ENCODE results near the gene C1QA. TPM values are rescaled to one million over a fixed set of nuclear protein-coding genes. Genes with fewer than 3 reads are reported as not detected.

Gene C1QA
- total and polyA plus RNA-seq, 2 experiments from 2014 or later: 5.9 to 7.8 TPM

DNA sequence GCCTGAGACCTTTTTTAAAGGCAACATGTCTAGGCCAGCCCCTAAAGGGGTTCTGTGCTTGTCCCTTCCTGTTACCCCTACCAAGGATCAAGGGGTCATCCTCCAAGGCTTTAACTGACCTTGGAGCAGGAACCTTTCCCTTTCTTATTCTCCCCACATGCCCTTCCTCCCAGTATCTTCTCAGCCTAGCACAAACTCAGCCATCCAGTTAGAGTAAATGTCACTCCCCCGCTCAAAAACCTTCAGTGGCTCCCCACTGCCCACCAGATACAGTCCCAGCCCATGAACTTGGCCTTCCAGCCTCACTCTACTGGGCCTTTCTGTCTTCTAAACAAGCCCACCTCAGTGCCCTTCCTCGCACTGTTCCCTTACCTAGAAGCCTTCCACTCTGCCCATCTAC lies 25.5 kb downstream of the C1QA start:
- Histone ChIP-seq H3K27ac (no peak overlapping the region), H2AFZ (no peak overlapping the region), H3K36me3 (replicated peaks; ENCODE audit: insufficient read depth, low read depth) (no peaks in the 10 kb centered on the region), H3K9me3 (ENCODE audit: low read depth) (no peaks in the 10 kb centered on the region), H3K79me2 (no peaks in the 10 kb centered on the region), H3K27me3 (peaks cover 5% of the 10 kb centered on the region), H3K4me1 (ENCODE audit: insufficient read depth) (no peaks in the 10 kb centered on the region), H4K20me1 (ENCODE audit: insufficient read depth, poor library complexity, severe bottlenecking) (no peaks in the 10 kb centered on the region), H3K9me2 (replicated peaks; ENCODE audit: insufficient read depth) (no peaks in the 10 kb centered on the region), H3K4me3 (no peak overlapping the region), H3K4me2 (no peak overlapping the region)
- no peak for DNase-seq (ENCODE audit: low spot score)
- WGBS (ENCODE audit: low lambda C conversion rate, missing lambda C conversion rate): 100% methylated on average over 2 of the region's 2 CpGs
- TF ChIP-seq, protein P1, sequence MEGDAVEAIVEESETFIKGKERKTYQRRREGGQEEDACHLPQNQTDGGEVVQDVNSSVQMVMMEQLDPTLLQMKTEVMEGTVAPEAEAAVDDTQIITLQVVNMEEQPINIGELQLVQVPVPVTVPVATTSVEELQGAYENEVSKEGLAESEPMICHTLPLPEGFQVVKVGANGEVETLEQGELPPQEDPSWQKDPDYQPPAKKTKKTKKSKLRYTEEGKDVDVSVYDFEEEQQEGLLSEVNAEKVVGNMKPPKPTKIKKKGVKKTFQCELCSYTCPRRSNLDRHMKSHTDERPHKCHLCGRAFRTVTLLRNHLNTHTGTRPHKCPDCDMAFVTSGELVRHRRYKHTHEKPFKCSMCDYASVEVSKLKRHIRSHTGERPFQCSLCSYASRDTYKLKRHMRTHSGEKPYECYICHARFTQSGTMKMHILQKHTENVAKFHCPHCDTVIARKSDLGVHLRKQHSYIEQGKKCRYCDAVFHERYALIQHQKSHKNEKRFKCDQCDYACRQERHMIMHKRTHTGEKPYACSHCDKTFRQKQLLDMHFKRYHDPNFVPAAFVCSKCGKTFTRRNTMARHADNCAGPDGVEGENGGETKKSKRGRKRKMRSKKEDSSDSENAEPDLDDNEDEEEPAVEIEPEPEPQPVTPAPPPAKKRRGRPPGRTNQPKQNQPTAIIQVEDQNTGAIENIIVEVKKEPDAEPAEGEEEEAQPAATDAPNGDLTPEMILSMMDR (IDR thresholded peaks at IDR 0.05; ENCODE audit: poor library complexity): no peak
- TF ChIP-seq EZH2phosphoT487 (IDR thresholded peaks at IDR 0.05; ENCODE audit: low read depth, severe bottlenecking, unreplicated experiment) (no peak), EZH2 (IDR thresholded peaks at IDR 0.05; ENCODE audit: borderline replicate concordance) (no peak)

DNA sequence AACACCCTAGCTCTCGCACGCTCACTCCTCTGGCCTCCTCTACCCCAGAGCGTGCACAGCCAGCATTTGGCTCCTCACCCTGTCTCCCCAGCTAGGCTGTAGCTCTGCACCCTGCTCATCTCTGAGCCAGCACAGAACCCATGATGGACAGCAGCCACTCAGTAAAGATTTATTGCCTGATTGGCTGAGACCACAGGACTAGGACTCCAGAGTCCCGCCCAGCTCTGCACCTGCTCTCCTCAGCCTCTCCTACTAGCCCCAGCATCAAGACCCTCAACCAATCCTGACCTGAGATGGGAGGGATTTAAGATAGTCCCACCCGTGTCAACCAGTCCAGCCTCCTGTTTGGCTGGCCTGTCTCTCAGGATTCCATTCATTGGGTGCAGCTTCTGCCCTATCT lies 25.9 kb downstream of the C1QA start:
- H4K20me1 ChIP-seq (ENCODE audit: insufficient read depth, poor library complexity, severe bottlenecking): no peaks in the 10 kb centered on the region
- H3K79me2 ChIP-seq: no peaks in the 10 kb centered on the region
- no peak overlapping the region for H3K4me3 ChIP-seq
- no peaks in the 10 kb centered on the region for H3K9me3 ChIP-seq (ENCODE audit: low read depth)
- H3K9me2 ChIP-seq (replicated peaks; ENCODE audit: insufficient read depth): no peaks in the 10 kb centered on the region
- WGBS (ENCODE audit: low lambda C conversion rate, missing lambda C conversion rate): 84% methylated on average over 5 of the region's 5 CpGs
- H3K36me3 ChIP-seq (replicated peaks; ENCODE audit: insufficient read depth, low read depth): no peaks in the 10 kb centered on the region
- H3K4me1 ChIP-seq (ENCODE audit: insufficient read depth): no peaks in the 10 kb centered on the region
- H3K27ac ChIP-seq: no peak overlapping the region
- no peak overlapping the region for H3K4me2 ChIP-seq
- TF ChIP-seq, protein P1 (IDR thresholded peaks at IDR 0.05; ENCODE audit: poor library complexity): no peak
- TF ChIP-seq EZH2phosphoT487 (IDR thresholded peaks at IDR 0.05; ENCODE audit: low read depth, severe bottlenecking, unreplicated experiment) (no peak), EZH2 (IDR thresholded peaks at IDR 0.05; ENCODE audit: borderline replicate concordance) (no peak)
- no peak overlapping the region for H2AFZ ChIP-seq
- peaks cover under 1% of the 10 kb centered on the region for H3K27me3 ChIP-seq
- no peak for DNase-seq (ENCODE audit: low spot score)

DNA sequence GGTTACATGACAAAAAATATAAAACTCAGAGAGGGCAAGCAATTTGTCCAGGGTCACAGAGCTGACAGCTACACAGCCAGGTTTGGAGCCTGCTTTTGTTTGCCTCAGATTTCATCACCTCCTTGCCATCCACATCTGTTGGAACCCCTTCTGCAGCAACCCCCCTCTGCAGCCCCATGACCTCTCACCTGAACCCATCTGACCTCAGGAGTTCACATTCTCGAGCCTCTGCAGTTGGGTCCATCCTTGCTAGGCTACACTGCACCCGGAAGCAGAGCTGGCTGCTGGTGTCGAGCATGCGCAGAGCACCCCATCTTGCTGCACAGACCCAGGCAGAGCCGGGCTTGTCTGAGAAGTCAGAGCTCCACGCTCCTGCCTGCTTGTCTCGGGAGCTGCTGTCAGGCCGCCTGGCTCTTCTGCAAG lies 26.6 kb downstream of the C1QA start:
- no peak overlapping the region for H3K4me2 ChIP-seq
- H3K36me3 ChIP-seq (replicated peaks; ENCODE audit: insufficient read depth, low read depth): no peaks in the 10 kb centered on the region
- no peaks in the 10 kb centered on the region for H3K9me2 ChIP-seq (replicated peaks; ENCODE audit: insufficient read depth)
- H4K20me1 ChIP-seq (ENCODE audit: insufficient read depth, poor library complexity, severe bottlenecking): no peaks in the 10 kb centered on the region
- no peaks in the 10 kb centered on the region for H3K79me2 ChIP-seq
- DNase-seq (ENCODE audit: low spot score): no peak
- H3K27me3 ChIP-seq: no peaks in the 10 kb centered on the region
- no peak overlapping the region for H2AFZ ChIP-seq
- no peak for TF ChIP-seq EZH2phosphoT487 (IDR thresholded peaks at IDR 0.05; ENCODE audit: low read depth, severe bottlenecking, unreplicated experiment)
- TF ChIP-seq EZH2 (IDR thresholded peaks at IDR 0.05; ENCODE audit: borderline replicate concordance): no peak
- TF ChIP-seq, protein P1 (IDR thresholded peaks at IDR 0.05; ENCODE audit: poor library complexity): no peak
- no peaks in the 10 kb centered on the region for H3K9me3 ChIP-seq (ENCODE audit: low read depth)
- no peaks in the 10 kb centered on the region for H3K4me1 ChIP-seq (ENCODE audit: insufficient read depth)
- no peak overlapping the region for H3K27ac ChIP-seq
- WGBS (ENCODE audit: low lambda C conversion rate, missing lambda C conversion rate): 97% methylated on average over 8 of the region's 8 CpGs
- no peak overlapping the region for H3K4me3 ChIP-seq

DNA sequence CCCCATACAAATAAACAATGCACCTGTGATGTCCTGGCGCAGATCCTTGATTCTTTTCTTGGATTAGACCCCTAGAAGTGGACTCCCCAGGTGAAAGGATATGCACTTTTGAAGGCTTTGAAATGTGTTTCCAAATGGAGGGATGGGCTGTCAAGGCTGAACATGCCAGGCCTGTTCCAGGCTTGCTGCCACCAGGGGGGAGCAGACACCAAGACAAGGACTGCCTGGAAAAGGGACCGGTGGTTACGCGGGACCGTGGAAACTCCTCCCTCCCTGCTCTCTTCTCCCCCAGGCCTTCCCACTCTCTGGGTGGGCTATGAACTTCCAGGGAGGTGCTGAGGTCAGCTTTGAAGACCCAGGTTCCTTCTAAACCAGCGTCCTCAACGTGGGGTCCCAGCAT lies 29.3 kb downstream of the C1QA start:
- peaks cover 3% of the 10 kb centered on the region for H3K27me3 ChIP-seq
- H3K9me2 ChIP-seq (replicated peaks; ENCODE audit: insufficient read depth): no peaks in the 10 kb centered on the region
- WGBS (ENCODE audit: low lambda C conversion rate, missing lambda C conversion rate): 42% methylated on average over 7 of the region's 7 CpGs
- H3K4me2 ChIP-seq: no peak overlapping the region
- no peak overlapping the region for H2AFZ ChIP-seq
- H4K20me1 ChIP-seq (ENCODE audit: insufficient read depth, poor library complexity, severe bottlenecking): no peaks in the 10 kb centered on the region
- TF ChIP-seq EZH2 (IDR thresholded peaks at IDR 0.05; ENCODE audit: borderline replicate concordance): no peak
- TF ChIP-seq, protein P1 (IDR thresholded peaks at IDR 0.05; ENCODE audit: poor library complexity): peak; percentile 60
- TF ChIP-seq EZH2phosphoT487 (IDR thresholded peaks at IDR 0.05; ENCODE audit: low read depth, severe bottlenecking, unreplicated experiment): no peak
- H3K36me3 ChIP-seq (replicated peaks; ENCODE audit: insufficient read depth, low read depth): no peaks in the 10 kb centered on the region
- H3K79me2 ChIP-seq: no peaks in the 10 kb centered on the region
- H3K4me3 ChIP-seq: no peak overlapping the region
- H3K9me3 ChIP-seq (ENCODE audit: low read depth): no peaks in the 10 kb centered on the region
- DNase-seq (ENCODE audit: low spot score): peak; percentile 57
- H3K27ac ChIP-seq: no peak overlapping the region
- H3K4me1 ChIP-seq (ENCODE audit: insufficient read depth): no peaks in the 10 kb centered on the region
